Stimulated activated CD8-positive, alpha-beta memory T cell treated with anti-CD3 and anti-CD28 coated beads, Interleukin-2, amount 100 ng/mL, for 48 hours (primary cell): ENCODE measurements around the gene USP34.
A peak's percentile ranks its signal among the peaks of the same experiment; 100 is the strongest.
"Not testable (repeated sequence)": the region's sequence is repeated elsewhere in the genome, so short reads cannot be mapped to it uniquely, and the experiment has no call there.

Experiments
- DNase-seq, 2 donors: peaks; one replicate each; pipeline ENCODE4 v3.0.0-alpha.2; 2020; ENCODE audit warnings: low read depth in 2 of 2

The USP34 gene, protein sequence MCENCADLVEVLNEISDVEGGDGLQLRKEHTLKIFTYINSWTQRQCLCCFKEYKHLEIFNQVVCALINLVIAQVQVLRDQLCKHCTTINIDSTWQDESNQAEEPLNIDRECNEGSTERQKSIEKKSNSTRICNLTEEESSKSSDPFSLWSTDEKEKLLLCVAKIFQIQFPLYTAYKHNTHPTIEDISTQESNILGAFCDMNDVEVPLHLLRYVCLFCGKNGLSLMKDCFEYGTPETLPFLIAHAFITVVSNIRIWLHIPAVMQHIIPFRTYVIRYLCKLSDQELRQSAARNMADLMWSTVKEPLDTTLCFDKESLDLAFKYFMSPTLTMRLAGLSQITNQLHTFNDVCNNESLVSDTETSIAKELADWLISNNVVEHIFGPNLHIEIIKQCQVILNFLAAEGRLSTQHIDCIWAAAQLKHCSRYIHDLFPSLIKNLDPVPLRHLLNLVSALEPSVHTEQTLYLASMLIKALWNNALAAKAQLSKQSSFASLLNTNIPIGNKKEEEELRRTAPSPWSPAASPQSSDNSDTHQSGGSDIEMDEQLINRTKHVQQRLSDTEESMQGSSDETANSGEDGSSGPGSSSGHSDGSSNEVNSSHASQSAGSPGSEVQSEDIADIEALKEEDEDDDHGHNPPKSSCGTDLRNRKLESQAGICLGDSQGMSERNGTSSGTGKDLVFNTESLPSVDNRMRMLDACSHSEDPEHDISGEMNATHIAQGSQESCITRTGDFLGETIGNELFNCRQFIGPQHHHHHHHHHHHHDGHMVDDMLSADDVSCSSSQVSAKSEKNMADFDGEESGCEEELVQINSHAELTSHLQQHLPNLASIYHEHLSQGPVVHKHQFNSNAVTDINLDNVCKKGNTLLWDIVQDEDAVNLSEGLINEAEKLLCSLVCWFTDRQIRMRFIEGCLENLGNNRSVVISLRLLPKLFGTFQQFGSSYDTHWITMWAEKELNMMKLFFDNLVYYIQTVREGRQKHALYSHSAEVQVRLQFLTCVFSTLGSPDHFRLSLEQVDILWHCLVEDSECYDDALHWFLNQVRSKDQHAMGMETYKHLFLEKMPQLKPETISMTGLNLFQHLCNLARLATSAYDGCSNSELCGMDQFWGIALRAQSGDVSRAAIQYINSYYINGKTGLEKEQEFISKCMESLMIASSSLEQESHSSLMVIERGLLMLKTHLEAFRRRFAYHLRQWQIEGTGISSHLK (N-terminal part only)

DNA sequence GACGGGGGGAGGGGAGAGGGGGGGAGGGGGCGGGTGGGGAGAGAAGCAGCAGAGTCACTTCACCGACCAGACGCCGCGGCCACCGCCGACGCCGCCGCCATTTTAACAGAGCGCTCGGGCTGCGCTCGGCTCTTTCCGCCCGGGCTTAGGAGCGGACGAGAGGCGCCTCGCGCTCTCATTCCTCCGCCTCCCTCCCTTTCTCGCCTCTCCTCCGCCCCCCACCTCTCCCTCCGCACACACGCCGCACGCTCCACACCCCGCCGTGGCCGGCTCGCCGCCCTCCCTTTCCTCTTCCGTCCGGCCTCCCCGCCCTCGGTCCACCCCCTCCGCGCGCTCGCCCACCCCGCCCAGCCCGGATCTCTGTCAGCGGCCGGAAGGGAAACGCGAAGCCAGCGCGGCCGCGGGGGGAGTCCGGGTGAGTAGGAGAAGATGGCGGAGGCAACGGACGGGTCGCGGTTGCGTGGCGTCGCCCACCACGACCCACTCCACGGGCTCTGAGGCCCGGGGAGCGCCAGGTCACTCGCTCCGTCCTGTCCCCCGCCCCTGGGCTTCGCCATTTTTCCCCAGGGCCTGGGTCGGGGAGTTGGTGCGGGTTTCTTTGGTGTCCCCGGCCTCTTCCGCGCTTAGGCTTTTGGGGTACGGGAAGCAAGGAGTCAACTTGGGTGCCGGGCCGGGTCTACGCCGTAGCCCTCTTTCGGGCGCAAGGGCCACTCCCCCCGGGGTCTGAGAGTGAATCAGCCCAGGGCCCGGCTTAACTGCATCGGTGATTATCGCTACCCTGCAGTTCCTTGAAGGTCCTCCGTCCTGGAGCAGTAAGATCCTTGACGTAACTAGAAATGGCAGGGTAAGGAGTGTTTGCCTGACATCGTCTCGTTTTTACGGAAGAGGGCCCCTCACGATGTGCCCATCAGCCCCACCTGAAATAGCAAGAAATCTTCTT, at the start of gene USP34:
TSS of gene USP34 (minus strand) at position 123 of the 940 bp plus-strand sequence. CDS start 395 bp downstream, outside the sequence.
- DNase-seq, result peak; percentile 88 to 89

DNA sequence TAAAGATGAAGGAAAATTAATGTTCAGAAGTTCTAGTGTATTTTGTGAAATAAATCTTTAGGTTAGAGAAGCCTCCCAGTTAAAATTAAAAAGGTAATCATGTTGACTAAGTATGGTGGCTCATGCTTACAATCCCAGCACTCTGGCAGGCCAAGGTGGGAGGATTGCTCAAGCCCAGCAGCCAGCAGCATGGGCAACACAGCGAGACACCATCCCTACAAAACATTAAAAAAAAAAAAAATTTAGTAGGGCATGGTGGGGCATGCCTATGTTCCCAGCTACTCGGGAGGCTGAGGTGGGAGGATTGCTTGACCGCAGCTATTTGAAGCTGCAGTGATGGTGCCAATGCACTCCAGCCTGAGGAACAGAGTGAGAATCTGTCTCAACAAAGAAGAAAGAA, 49.4 kb upstream of the USP34 start:
- DNase-seq, result no peak

DNA sequence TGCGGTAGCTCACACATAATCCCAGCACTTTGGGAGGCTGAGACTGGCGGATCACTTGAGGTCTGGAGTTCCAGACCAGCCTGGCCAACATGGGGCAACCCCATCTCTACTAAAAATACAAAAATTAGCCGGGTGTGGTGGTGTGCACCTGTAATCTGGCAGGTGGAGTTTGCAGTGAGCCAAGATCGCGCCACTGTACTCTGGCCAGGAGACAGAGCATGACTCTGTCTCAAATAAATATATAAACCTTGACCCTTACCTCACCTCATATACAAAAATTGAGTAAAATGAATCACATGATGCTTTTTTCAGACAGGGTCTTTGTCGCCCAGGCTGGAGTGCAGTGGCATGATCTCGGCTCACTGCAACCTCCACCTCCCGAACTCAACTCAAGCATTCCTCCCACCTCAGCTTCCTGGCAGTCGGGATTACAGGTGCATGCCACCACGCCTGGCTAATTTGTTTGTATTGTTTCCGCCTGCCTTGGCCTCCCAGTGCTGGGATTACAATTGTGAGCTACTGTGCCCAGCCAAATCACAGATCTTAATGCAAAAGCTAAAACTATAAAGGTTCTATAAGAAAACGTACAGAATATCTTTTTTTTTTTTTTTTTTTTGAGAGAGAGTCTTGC, 42.0 kb upstream of the USP34 start:
- DNase-seq, result no peak

DNA sequence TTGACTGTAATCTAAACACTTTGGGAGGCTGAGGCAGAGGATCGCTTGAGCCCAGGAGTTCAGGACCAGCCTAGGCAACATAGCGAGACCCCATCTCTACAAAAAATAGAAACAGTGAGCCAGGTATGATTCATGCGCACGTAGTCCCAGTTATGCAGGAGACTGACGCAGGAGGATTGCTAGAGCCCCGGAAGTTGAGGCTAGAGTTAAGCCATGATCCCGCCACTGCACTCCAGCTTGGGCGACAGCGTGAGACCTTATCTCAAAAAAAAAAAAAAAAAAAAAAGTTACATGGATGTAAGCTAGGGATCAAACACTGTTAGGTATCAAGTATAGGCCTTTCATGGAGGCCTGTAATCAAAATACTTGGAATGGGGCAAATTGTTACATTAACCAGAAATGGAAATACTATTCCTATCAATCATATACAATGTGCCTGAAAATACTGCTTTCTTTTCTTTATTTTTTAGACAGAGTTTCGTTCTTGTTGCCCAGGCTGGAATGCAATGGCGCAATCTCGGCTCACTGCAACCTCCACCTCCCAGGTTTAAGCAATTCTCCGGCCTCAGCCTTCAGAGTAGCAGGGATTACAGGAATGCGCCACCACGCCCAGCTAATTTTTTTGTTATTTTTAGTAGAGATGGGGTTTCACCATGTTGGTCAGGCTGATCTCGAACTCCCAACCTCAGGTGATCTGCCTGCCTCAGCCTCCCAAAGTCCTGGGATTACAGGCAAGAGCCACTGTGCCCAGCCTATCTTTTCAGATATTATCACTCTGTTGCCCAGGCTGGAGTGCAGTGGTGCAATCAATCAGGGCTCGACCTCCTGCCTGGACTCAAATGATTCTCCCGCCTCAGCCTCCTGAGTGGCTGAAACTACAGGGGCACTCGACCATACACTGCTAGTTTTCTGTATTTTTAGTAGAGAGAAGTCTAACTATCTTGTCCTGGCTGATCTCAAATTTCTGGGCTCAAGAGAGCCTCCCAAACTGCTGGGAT, 40.1 kb upstream of the USP34 start:
- no peak for DNase-seq

DNA sequence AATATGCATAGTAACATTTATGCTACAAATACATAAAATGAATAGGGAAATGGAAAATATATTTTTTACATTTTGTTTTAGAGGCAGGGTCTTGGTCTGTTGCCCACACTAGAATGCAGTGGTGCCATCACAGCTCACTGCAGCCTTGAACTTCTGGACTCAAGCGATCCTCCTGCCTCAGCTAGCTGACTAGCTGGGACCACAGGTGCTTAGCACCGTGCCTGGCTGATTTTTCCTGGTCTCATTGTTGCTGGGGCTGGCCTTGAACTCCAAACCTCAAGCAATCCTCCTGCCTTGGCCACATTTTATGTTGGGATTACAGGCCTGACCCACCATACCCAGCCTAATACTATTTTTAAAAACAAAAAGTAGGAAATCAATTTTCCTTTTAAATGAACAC, 34.1 kb upstream of the USP34 start:
- DNase-seq, result no peak

DNA sequence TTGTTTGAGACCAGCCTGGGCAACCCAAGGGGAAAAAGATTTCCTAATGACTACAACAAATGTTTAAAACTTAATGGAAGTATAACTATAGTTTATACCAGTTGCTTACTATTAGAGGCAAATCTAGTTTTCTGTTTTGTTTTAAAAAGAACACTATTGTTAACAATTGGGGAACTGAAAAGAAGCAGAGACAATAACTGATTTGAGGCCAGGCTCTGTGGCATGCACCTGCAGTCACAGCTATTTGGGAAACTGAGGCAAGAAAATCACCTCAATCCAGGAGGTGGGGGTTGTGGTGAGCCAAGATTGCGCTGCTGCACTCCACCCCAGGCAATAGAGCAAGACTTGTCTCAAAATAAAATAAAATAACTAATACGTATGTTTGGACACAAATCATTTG, 28.2 kb upstream of the USP34 start:
- DNase-seq, result no peak

DNA sequence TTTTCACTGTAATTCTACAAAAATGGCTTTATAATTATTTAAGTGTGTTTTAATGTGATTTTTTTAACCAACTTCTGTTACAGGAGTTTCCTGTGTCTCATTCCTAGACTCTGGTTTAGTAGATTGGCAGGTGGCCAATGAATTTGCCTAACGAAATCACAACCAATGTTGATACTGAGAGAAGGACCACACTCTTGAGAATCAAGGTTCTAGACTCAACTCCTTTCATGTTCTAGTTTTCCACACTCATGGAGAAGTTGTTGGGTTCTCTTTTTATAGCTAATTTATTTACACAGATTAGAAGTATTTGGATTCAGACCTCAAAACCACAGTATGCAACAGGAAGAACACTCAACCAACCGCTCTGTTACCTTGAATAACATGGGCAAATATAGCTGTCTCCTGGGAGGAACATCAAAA, 22.6 kb upstream of the USP34 start:
- DNase-seq, result no peak

DNA sequence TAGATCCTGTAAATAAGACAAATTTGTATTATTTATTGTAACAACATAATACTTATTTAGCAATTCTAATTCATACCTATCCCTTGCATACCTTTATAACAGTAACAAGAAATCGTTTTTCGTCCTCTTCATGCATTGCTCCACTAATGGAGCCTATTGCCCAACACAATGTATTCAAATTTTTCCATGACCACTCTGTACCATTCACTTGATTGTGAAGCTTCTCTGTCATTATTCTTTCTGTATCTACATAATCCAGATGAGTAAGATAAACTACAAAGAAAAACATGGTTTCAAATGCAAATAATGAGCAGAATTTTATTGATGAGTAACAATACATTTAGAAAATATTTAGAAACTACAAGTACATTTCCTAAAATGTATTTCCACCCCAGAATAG, 21.6 kb upstream of the USP34 start:
- no peak for DNase-seq

DNA sequence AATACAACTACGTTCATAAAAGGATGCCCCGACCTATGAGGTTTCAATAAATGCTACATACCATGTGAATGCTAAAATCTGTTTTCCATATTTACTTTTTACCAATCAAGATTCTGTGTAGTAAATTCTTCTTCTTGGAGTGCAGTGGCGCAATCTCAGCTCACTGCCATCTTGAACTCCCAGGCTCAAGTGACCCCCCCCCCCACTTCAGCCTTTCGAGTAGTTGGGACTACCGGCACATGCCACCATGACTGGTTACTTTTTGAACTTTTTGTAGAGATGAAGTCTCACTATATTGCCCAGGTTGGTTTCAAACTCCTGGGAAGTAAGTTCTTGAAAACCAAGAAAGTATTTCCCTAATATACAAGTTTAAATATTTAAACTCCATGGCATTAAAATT, 14.4 kb upstream of the USP34 start:
- DNase-seq, result no peak

DNA sequence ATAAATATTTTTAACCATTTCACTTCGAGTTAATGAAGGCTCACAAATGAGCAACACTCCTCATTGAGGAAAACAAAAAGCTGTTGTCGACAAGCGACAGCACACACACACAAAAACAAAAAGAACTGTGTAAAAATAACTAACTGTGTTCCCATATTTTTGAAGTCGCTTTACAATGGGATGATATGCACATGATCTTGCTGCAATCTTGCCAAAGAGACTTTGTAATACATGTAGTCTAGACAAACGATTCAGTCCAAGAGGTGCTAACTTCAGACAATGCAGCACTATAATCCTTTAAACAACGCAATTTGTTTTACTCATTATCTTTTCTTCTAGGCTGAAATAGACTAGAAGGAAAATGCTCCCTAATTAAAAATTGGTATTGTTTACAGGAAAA, 7.2 kb upstream of the USP34 start:
- DNase-seq, result no peak

DNA sequence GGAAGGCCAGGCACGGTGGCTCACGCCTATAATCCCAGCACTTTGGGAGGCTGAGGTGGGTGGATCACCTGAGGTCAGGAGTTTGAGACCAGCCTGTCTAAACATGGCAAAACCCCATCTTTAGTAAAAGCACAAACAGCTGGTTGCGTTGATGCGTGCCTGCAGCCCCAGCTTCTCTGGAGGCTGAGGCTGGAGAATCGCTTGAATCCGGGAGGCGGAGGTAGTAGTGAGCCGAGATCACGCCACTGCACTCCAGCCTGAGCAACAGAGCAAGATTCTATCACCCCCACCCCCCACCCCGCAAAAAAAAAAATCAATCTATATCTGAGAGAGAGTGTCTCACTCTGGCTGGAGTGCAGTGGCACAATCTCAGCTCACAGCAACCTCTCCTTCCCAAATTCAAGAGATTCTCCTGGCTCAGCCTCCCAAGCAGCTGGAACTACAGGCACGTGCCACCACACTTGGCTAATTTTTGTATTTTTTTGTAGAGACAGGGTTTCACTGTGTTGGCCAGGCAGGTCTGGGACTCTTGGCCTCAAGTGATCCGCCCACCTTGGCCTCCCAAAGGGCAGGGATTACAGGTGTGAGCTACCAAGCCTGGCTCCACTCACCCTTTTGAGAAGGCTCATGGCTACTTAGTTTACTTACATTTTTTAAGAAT, 6.2 kb upstream of the USP34 start:
- not testable (repeated sequence) for DNase-seq

DNA sequence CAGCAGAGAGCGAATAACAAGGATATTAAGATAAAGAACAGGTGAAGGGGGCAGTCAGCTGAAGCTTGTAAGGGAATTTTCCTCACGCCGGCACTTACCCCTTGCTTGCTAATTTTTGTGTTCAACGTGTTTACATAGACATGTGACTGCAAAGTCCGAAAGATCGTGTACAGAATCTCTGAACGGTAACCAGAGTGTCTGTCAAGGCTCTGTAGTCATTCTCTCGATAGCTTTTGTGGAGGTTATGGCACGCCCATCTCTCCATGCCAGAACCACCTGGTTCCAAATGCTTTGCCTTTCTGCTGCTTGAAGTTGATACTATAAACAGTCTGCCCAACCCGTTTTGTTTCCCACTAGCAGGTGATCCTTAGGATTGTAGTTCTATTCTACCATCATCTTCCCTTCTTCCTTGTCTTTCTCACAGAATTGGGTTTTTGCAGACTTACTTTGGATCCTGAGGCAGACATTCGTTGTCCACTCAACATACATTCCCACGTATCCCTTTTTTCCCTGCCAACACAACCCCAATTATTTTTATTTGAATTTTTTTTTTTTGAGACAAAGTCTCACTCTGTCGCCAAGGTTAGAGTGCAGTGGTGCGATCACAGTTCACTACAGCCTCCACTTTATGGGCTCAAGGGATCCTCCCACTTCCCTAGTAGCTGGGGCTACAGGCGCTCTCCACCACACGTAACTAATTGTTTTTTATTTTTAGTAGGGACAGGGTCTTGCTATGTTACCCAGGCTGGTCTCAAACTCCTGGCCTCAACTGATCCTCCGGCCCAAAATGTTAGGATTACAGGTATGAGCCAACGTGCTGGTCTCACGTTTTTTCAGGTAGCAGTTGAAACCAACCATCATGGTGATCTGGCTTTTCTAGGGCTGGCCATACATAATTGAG, 1.3 kb upstream of the USP34 start:
- no peak for DNase-seq

DNA sequence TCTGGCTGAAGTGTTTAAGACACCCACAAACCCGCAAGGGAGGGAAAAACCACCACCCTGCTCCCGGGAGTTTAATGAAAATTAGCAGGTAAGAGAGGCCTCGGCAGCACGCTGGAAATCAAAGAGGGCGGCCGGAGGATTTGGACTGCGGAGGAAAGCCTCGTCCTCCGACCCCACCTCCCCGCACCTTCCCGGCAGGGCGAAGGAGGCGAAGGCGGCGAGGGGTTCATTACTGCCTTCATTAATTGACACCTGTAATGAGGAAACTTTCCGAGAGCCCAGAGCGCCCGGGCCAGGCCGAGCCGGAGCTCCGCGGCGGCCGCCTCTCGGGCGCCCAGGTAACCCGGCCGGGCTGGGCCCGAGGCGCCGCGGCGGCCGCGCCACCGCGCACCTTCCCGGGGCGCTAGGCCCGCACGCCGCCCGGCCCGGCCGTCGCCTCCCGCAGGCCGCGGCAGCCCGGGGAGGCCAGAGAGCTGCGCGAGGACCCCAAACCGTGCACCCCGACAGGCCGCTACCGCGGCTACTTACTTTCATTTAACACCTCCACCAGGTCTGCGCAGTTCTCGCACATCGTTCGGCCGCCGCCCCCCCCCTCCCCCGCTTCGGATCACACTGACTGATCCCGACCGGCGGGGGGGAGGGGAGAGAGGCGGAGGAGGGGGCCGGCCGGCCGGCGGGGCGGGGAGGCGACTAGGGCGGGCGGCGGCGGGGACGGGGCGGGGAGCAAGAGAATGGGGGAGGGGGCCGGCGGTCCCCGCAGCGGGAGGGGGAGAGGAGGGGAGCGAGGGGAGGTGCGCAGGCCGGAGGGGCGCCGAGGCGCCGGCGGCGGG, 550 bp downstream of the USP34 start:
- peak; percentile 82 to 87 for DNase-seq

DNA sequence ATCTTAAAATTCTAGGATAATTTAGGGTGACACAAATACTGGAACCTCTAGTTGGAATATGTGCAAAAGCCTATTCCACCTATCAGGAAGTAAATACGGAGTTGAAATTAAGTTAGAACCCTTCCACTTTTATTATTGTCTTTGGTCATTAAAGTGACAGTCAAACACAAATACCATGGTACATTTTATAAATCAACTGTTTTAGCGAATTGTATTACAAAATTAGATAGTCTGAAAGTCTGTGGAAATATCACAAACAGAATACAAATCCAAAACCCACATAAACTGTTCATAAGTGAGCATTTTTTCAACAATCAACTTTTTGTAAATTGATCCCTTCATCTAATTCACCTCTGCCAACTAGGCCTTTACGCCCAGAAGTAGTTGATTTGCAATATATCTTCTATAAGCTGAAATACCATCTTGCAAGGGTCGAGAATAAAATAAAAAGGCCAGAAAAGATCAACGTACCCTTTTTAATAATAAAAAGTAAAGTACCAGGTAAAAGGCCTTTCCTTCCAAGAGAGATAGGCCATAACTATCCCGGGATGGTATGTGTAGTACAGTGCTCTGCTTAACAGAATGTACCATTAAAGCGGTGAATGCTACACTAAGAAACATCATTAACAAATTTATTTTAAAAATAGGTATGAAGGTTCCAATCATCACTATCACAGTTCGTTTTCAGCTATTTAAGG, 1.3 kb downstream of the USP34 start:
- no peak for DNase-seq

DNA sequence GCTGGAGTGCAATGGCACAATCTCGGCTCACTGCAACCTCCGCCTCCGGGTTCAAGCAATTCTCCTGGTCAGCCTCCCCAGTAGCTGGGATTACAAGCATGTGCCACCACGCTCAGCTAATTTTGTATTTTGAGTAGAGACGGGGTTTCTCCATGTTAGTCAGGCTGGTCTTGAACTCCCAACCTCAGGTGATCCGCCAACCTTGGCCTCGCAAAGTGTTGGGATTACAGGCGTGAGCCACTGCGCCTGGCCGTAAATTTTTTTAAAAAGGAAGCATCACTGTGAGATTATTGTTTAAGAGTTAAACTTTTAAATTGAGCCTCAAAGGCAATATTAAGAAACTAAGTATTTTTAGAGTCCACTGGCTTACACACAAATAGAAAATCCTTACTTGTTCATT, 2.7 kb downstream of the USP34 start:
- not testable (repeated sequence) for DNase-seq

DNA sequence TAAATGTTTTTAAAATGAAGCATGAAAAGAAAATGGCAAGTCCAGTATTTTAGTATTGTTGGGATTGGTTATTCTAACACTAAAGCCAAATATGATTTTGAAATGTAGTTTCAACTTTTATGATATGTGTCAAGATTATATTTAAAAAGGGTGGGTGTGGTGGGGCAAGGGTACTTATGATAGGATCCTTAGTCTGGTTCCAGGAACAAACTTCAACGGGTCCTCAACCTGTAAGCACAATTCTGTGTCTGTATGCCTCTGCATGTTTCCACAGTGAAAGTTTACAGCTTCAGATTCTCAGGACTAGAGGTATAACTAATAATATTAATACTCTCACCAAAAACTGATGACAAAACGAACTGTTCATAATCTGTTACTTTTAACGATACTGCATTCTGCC, 5.8 kb downstream of the USP34 start:
- no peak for DNase-seq
